SW480 (cell line): ENCODE measurements around the gene FCHO2.
"Not testable (repeated sequence)": the region's sequence is repeated elsewhere in the genome, so short reads cannot be mapped to it uniquely, and the experiment has no call there.

Experiments used
- DNase-seq: peaks from one replicate; pipeline ENCODE4 v3.0.0-alpha.2; 2016; ENCODE audit warnings: low spot score

The FCHO2 gene, protein sequence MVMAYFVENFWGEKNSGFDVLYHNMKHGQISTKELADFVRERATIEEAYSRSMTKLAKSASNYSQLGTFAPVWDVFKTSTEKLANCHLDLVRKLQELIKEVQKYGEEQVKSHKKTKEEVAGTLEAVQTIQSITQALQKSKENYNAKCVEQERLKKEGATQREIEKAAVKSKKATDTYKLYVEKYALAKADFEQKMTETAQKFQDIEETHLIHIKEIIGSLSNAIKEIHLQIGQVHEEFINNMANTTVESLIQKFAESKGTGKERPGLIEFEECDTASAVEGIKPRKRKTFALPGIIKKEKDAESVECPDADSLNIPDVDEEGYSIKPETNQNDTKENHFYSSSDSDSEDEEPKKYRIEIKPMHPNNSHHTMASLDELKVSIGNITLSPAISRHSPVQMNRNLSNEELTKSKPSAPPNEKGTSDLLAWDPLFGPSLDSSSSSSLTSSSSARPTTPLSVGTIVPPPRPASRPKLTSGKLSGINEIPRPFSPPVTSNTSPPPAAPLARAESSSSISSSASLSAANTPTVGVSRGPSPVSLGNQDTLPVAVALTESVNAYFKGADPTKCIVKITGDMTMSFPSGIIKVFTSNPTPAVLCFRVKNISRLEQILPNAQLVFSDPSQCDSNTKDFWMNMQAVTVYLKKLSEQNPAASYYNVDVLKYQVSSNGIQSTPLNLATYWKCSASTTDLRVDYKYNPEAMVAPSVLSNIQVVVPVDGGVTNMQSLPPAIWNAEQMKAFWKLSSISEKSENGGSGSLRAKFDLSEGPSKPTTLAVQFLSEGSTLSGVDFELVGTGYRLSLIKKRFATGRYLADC

DNA sequence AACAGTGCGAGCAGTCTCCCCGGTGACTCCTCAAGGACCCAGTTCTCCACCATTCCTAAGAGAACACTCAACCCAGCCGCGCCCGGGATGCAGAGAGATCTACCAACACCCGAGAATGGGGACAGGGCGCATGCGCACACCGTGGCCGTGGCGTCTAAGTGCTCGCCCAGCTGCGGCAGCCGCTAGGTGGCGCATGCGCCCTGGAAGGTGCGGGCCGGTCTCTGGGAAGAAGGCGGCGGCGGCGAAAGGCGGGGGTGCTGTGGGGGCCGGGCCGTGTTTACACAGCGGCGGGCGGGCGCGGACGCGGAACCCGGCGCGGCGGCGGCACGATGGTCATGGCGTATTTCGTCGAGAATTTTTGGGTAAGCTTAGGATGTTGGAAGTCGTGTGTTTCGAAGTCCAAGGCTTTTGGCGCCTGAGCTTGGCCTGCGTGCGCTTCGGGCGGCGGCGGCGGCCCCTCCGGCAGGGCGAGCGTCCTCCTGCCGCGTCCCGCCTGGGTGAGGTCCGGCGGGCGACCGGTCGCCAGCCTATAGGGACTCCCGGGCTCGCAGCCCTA, at the start of gene FCHO2:
FCHO2 (plus strand) TSS at position 274 of the 556 bp plus-strand sequence; CDS start at position 330, 56 bp downstream.
- DNase-seq, result peak; percentile 90

DNA sequence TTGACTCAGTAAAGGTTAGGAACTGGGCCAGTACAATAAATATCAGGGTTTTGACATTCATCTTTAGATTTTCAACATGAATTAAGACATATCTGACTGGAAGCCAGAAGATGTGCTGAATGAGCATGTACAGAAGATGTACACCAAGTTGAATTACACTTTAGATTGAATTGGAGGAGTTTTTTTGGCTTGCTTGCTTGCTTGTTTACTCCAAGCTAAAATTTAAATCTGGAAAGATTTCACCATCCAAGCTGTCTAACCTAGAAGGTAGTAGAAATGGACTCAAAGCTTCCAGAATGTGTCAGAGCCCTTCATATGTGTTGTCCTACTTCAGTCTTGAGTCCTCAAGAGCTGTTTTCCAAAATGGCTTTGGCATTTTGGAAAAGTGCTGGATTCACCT, 49.0 kb upstream of the FCHO2 start:
- DNase-seq, result no peak

DNA sequence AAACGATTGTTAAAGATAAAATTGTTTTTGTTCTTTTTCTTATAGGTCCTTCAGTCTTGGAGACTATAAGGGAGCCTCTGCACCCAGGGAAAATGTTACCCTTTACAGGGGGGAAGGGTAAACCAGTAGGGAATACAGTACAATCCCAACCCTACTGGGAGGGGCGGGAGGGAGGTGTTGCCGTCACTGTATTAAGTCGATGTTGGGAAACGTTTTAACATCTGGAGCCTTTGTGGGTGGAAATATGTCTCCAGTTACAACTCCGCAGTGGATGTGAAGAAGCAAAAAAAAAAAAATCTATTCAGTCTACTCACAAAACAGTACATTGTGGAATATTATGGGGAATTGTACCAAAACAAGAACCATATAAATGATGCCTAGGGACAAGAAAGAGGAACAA, 47.2 kb upstream of the FCHO2 start:
- no peak for DNase-seq

DNA sequence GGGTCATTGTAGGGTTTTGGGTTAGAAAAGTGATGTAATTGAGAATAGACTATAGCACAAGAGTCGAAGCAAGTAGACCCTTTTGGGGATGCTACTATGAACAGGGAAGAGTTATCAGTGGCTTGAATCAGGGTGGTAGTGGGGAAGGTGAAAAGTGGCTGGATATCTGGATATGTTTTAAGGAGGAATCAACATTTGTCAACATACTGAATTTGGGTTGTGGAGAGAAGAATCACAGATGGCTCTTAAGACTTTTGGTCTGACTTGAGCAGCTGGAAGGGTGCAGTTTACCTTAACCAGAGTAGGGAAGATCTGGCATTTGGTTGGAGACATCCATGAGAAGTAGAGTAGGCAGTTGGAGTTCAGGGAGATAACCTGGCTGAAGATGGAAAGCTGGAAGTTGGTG, 38.5 kb upstream of the FCHO2 start:
- DNase-seq, result no peak

DNA sequence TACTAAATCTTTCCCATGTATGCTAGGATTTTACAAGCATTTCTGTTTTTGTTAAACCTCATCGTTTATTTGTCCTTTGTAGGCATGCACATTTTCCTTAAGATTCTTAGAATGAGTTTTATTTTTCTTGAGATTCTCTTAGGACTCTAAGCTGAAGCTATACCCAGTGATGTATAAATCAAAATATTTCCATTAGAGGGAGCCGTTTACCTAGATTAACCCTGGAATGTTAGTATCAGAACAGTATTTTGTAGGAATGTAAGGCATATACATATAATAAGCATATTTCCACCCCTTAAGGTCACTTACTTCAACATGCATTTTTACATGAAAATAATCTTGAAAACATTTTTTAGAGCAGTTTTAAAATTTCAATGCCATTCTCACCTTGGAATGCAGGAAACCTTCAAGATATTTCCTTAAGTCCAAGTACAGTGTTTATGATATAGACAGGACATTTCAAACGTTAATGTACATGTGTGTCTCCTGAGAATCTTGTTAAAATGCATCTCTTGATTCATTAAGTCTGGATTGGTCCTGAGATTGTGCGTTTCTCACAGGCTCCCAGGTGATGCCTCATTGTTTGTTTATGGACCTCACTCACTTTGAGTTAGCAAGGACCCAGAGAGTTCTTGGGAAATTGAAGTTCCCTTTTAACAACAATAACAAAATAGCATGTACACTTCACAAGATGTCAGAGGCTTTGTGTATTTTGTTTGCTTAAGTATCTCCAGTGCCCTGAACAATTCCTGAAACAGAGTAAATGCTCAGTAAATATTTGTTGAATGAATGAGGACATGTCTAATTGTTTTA, 34.9 kb upstream of the FCHO2 start:
- DNase-seq, result peak; percentile 46

DNA sequence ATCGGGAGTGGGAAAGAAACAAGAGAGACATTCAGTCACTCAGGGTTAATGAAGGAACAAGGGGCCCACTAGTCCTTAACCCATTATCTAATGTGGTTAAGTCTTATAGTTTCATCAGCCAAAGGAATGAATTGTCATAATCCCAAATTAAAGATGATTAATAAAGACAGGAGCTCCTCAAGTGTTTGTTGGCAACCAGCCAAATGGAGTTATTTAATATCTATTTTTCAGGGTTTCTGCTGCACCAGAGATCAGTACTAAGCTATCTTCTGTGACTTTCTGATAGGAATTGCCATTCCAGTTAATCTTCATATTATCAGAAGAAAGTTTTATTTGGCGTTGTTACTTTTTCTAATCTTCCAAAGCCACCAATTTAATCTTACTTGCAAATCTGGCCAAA, 34.0 kb upstream of the FCHO2 start:
- no peak for DNase-seq

DNA sequence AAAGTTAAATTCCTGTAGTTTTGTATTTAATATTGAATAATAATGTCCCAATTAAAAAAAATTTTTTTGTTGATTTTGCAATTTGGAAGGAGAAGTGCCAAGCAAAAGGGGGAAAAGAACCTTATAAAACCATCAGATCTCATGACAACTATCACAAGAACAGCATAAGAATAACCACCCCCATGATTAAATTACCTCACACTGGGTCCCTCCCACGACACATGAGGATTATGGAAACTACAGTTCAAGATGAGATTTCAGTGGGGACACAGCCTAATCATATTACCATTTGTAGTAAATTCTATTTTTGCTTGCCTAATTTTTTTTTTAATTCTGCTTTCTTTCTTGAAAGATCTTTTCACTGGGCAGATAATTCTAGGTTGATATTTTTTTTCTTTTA, 33.4 kb upstream of the FCHO2 start:
- no peak for DNase-seq

DNA sequence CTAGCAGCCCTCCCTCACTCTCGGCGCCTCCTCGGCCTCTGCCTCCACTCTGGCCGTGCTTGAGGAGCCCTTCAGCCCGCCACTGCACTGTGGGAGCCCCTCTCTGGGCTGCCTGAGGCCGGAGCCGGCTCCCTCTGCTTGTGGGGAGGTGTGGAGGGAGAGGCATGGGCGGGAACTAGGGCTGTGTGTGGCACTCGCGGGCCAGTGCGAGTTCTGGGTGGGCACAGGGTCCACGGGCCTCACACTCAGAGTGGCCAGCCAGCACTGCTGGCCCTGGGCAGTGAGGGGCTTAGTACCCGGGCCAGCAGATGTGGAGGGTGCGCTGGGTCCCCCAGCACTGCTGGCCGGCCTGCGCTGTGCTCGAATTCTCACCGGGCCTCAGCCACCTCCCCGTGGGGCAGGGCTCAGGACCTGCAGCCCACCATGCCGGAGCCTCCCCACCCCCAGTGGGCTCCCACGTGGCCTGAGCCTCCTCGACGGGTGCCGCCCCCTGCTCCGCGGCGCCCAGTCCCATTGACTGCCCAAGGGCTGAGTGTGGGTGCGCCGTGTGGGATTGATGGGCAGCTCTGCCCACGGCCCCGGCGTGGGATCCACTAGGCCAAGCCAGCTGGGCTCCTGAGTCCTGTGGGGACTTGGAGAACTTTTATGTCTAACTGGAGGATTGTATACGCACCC, 30.4 kb upstream of the FCHO2 start:
- no peak for DNase-seq

DNA sequence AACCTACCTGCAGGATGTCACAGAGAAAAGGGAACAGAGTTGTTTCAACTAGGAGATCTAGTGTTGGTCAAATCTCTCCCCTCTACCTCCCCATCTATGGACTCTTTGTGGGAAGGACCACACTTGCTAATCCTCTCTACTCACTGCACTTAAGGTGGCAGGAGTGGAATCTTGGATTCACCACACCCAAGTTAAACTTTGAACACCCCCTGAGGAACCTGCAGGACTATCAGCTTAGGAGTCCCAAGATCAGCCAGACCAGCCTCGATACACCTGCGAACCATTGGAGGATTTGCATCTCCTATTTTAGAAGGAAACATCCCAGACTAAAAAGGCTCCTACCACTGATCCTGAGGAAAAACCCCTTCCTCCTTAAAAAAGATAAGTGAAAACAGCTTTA, 23.2 kb upstream of the FCHO2 start:
- DNase-seq, result not testable (repeated sequence)

DNA sequence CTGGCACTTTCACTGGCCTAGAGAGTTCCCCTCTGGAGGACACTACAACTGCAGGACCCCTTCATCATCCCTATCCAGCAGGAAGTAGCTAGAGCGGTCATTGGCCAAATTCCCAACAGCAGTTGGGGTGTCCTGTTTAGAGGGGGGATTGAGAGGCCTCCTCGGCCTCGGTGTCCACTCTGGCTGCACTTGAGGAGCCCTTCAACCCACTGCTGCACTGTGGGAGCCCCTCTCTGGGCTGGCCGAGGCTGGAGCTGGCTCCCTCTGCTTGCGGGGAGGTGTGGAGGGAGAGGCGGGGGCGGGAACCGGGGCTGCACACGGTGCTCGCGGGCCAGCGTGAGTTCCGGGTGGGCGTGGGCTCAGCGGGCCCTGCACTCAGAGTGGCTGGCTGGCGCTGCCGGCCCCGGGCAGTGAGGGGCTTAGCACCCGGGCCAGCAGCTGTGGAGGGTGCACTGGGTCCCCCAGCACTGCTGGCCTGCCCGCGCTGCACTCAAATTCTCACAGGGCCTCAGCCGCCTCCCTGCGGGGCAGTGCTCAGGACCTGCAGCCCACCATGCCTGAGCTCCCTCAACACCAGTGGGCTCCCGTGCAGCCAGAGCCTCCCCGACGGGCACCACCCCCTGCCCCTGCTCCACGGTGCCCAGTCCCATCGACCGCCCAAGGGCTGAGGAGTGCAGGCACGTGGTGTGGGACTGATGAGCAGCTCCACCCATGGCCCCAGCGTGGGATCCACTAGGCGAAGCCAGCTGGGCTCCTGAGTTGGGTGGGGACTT, 20.7 kb upstream of the FCHO2 start:
- not testable (repeated sequence) for DNase-seq

DNA sequence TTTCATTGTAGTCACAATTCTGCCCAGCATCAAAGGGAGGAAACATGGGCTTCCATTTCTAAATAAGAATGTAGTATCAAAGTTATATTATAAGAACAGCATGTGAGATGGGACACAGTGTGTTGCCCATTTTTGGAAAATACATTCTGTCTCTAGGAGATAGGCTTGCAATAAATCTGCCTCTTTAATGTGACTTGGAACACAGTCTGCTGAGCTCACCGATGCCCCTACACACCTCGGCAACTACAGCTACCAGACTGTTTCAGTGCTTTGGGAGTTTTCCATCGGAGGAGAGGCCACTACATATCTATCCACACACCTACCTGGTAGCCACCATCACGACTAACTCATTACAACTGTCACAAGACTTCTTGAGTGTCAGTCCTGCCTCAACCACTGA, 18.9 kb upstream of the FCHO2 start:
- DNase-seq, result no peak

DNA sequence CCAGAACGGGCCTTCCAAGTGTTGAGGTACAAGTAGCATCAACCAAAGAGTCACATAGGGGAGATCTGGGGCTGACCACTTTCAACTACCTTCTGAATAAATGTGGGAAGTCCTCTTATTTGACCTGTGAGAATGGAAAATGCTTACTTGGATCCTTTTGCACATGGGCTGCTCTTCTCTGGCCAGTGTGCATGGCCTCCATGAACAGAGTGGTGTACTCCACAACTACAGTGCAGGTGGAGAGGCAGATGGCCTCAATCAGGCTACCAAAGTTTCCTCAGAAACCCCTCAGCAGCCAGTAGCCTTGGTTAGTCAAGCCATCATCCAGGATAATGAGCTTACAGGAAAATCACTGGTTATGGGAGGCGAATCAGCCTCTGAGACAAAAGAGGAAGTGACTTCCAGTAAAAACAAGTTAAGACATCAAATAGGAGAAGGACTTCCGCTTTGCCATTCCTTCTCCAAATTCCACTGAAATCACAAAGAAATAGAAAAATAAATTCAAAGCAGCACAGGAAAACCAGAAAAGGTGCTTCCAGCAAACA, 18.3 kb upstream of the FCHO2 start:
- no peak for DNase-seq

DNA sequence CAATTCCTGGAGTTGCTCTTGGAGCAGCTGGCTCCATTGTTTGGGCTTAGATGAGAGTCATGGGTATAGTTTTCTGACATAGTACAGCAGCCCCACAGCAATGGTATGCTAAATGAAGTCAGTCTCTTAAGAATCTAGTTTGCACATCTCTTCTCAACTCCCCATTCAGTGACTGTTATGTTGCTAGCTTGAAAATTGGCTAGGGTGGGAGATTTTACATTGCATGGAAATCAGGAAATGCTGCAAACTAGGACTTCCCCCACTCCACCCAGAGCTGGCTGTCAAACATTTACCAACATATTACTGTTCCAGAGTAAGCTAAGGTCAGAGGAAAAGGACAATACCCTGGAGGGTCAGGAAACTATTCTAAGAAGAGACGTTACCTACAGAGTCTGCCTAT, 17.6 kb upstream of the FCHO2 start:
- no peak for DNase-seq

DNA sequence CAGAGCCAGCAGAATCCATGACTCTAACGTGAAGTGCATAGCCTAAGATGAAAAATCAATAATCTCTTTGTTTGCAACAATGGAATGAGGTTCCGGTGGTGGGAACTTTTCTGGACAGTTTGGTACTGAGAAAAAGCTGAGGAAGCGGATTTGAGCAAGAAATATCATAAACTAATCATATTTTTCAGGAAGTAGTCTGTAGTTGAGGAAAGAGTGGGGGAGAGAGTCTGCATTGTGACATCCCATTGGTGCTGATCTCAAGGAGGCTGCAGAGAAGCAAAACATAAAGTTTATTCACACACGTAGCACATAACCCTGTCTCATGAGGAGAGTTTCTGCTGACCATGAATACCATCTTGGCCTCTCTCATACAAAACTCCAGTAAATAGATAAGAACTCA, 15.8 kb upstream of the FCHO2 start:
- no peak for DNase-seq

DNA sequence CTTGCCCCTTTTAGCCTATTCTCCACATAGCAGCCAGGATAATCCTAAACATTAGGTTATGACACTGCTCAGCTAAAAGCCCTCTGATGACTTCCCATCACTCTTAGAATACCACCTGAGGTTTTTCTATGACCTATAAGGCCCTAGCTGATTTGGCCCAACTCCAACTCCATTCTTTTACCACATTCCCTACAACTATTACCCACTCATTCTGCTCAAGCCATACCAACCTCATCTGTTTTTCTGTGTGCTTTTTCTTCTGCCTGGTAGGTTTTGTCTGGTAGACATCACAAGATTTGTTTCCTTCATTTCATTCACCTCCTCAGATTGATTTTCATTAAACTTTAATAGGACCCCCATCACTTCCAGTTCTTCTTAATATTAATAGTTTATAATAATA, 12.5 kb upstream of the FCHO2 start:
- no peak for DNase-seq

DNA sequence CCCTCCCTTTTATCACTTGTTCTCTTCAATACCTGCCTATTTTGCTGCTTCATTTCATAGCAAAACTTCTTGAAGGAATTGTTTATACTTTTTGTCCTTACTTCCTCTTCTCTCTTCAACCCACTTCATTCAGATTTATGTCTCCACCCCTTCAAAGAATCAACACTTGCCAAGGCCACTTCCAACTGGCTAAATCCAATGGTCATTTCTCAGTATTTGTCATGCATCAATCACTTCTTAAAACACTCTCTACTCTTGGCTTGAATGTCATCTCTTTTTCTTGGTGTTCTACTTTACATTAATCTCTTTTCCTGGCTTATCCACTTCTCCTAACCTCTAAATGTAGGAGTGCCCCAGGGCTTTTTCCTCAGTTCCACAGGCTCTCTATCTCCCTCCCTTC, 8.3 kb upstream of the FCHO2 start:
- no peak for DNase-seq

DNA sequence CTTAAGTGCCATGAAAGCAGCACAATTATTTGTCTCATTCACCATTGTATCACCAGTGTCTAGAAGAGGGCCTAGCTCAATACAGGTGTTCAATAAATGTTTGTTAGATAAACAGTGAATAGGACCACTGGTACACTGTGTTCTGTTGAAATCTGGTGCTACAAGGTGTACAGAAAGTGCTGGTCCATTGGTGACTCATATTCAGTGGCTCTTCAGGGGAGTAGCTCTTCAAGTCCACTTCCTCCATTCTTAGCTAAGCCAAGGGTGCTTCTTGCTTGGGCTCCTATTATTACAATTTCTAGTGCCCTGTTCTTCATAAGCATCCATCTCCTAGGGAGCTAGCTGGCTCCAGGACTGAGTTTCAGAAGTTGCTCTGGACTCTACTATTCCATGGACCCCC, 6.4 kb upstream of the FCHO2 start:
- no peak for DNase-seq

DNA sequence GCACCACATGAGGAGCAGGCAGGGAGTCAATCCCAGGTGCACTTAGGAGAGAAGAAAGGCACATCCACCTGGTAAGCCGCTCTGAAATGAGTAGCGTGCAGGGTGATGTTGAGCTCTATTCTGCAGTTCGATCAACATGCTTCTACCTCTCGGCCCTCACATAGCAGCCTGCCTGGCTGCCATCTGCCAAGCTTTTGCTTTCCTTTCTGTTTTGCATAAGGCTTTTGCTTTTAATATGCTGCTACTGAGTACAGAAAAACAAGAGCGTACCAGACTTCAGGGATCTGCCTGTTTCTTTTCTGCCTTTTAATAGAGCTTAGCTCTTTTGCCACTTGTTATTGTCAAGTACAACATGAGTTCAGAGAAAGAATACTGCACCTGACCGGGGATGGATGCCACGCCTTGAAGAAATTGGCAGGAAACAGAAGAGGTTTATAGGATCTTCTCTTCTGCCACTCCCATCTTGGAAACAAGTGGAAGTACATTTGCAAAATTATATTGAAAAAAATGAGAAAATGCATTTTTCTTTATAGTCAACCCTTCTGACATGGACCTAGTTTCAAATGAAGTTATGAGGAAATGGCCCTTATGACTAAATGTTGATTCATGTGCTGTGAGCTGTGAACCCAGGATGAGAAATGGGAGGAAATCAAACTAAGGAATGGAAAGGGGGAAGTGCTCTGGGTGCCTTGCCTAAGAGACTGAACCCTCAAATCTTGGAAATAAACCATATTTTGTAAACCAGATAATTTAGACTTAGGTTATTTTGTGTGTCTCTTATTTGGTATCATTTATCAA, 4.0 kb upstream of the FCHO2 start:
- no peak for DNase-seq

DNA sequence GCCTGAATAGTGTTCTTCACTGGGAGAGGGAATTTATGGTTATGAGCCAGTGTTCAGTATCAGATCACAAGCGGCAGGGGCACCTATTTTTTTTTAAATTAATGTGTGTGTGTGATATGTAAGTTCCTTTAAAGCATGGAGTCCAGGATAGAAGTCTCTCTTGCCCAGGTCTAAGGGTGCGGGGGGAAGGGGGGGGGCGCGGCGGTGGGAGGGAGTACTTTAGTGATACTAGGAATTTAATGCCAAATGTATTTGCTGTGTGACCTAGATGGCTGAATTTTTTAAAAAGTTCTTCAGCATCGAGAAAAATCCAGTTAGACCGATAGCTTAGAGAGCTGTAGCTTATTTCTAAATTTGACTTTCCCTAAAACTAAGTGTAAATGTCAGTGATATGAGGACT, 1.5 kb upstream of the FCHO2 start:
- no peak for DNase-seq
